Measurements from ENCODE around the gene TINCR. TPM values are rescaled to one million over a fixed set of nuclear protein-coding genes. Genes with fewer than 3 reads are reported as not detected.

Gene TINCR
- total RNA-seq, 1 experiment from 2014 or later, result 2.3 TPM

DNA sequence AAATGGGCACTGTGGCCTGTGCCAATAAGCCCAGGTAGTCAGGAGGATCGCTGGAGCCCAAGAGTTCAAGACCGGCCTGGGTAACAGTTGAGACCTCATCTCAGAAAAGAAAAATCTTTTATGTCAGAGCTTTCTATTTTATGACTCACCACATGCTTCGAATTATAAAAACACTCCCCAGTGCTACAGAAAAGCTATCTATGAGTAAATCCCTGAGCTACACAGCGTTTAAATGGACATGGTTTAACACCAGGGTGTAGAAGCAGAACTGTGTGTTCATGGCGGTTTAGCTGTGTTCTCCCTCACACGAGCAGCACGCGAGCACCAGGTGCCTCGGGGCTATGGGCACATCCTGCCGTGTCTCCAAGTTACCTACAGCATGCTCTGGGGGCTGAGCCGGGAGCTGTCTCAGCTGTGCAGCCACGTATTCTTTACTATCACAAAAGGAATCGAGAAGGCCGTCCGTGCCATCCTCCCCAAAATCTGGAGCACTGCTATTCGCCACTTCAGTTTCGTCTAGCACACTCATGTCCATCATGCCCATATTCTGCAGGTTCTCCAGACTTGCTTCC is 48.1 kb upstream of the TINCR start:
- no peak overlapping the region for H3K4me3 ChIP-seq (ENCODE audit: low read depth in 2 of 2, low read length in 2 of 2)
- H3K9me3 ChIP-seq (ENCODE audit: control insufficient read depth, insufficient read depth, low read depth, low read length), result no peaks in the 10 kb centered on the region
- ChIA-PET CTCF (interaction anchor here (0.6 kb wide), 1 partner anchor 17 kb away, joined by 7 read pairs; no protein-coding TSS in a partner anchor), POLR2A (no interaction called here)
- intact Hi-C loops (cut with micrococcal nuclease; ENCODE audit: unreplicated experiment) (no loop called here), in situ Hi-C loops (cut with HindIII; ENCODE audit: low pct_unique_long_range_greater_than_20kb, low sequenced_read_pairs) (no loop called here)
- TF ChIP-seq POLR2AphosphoS5 (IDR thresholded peaks at IDR 0.05; ENCODE audit: low read depth, low read length) (no peak), CTCF (IDR thresholded peaks at IDR 0.05) (no peak), TCF7L2 (IDR thresholded peaks at IDR 0.05; ENCODE audit: low read depth, low read length) (no peak), SIN3A (IDR thresholded peaks at IDR 0.05; ENCODE audit: borderline replicate concordance, insufficient read depth, low read depth, low read length) (no peak)
- TF ChIP-seq, protein P1, sequence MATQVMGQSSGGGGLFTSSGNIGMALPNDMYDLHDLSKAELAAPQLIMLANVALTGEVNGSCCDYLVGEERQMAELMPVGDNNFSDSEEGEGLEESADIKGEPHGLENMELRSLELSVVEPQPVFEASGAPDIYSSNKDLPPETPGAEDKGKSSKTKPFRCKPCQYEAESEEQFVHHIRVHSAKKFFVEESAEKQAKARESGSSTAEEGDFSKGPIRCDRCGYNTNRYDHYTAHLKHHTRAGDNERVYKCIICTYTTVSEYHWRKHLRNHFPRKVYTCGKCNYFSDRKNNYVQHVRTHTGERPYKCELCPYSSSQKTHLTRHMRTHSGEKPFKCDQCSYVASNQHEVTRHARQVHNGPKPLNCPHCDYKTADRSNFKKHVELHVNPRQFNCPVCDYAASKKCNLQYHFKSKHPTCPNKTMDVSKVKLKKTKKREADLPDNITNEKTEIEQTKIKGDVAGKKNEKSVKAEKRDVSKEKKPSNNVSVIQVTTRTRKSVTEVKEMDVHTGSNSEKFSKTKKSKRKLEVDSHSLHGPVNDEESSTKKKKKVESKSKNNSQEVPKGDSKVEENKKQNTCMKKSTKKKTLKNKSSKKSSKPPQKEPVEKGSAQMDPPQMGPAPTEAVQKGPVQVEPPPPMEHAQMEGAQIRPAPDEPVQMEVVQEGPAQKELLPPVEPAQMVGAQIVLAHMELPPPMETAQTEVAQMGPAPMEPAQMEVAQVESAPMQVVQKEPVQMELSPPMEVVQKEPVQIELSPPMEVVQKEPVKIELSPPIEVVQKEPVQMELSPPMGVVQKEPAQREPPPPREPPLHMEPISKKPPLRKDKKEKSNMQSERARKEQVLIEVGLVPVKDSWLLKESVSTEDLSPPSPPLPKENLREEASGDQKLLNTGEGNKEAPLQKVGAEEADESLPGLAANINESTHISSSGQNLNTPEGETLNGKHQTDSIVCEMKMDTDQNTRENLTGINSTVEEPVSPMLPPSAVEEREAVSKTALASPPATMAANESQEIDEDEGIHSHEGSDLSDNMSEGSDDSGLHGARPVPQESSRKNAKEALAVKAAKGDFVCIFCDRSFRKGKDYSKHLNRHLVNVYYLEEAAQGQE (IDR thresholded peaks at IDR 0.05; ENCODE audit: insufficient read depth in 1 of 2, low read depth in 2 of 2, low read length in 1 of 2), result no peak
- DNase-seq (ENCODE audit: low read depth, low spot score) (no peak), ATAC-seq (no peak)
- peaks cover 40% of the 10 kb centered on the region for H3K36me3 ChIP-seq (ENCODE audit: control insufficient read depth, insufficient read depth, low read length)
- H3K27ac ChIP-seq (ENCODE audit: low read length), result no peak overlapping the region
- no TSS peak for BruUV-seq (replicated peaks)
- H3K4me1 ChIP-seq (ENCODE audit: control insufficient read depth, insufficient read depth, low read length), result peaks cover under 1% of the 10 kb centered on the region; the same call in 1 of the 2 replicates
- no peaks in the 10 kb centered on the region for H3K27me3 ChIP-seq (ENCODE audit: control insufficient read depth, insufficient read depth, low read length)

GRCh38 chr19:5612891-5613865 is 45.4 kb upstream of the TINCR start:
- no peak for ATAC-seq
- in situ Hi-C loops (cut with HindIII; ENCODE audit: low pct_unique_long_range_greater_than_20kb, low sequenced_read_pairs) (no loop called here), intact Hi-C loops (cut with micrococcal nuclease; ENCODE audit: unreplicated experiment) (no loop called here)
- DNase-seq (ENCODE audit: low read depth, low spot score), result no peak
- peaks cover 29% of the 10 kb centered on the region for H3K36me3 ChIP-seq (ENCODE audit: control insufficient read depth, insufficient read depth, low read length)
- no peak overlapping the region for H3K4me3 ChIP-seq (ENCODE audit: low read depth in 2 of 2, low read length in 2 of 2)
- TF ChIP-seq TCF7L2 (IDR thresholded peaks at IDR 0.05; ENCODE audit: low read depth, low read length) (no peak), POLR2AphosphoS5 (IDR thresholded peaks at IDR 0.05; ENCODE audit: low read depth, low read length) (no peak)
- H3K27ac ChIP-seq (ENCODE audit: low read length), result no peak overlapping the region
- H3K9me3 ChIP-seq (ENCODE audit: control insufficient read depth, insufficient read depth, low read depth, low read length), result no peaks in the 10 kb centered on the region
- no peaks in the 10 kb centered on the region for H3K27me3 ChIP-seq (ENCODE audit: control insufficient read depth, insufficient read depth, low read length)
- H3K4me1 ChIP-seq (ENCODE audit: control insufficient read depth, insufficient read depth, low read length), result no peaks in the 10 kb centered on the region
- BruUV-seq (replicated peaks), result no TSS peak
- CTCF ChIA-PET, result no interaction called here
- POLR2A ChIA-PET, result interaction anchor here (0.6 kb wide), 1 partner anchor 213 kb away, joined by 3 read pairs; no protein-coding TSS in a partner anchor
